ENCODE data around the gene SLC11A2.

The SLC11A2 gene

DNA sequence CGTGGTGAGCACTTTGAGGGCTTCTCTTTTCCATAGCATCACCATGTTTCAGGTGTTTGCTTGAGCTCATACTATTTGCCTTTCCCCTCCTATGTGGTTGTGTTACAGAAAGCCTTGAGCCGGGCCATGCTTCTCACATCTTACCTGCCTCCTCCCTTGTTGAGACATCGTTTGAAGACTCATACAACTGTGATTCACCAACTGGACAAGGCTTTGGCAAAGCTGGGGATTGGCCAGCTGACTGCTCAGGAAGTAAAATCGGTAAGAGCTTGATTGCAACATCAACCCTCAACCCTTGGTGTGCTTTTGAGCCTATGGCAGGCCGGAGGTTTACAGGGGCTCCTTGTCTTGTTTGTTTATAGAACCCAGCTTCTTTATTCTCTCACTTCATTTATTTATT lies 30.1 kb upstream of the SLC11A2 start:
- H3K79me2 ChIP-seq (ENCODE audit: control insufficient read depth, low read length), result peaks cover 7% of the 10 kb centered on the region
- peaks cover 80% of the 10 kb centered on the region for H3K36me3 ChIP-seq (ENCODE audit: control insufficient read depth, low read length)
- no peak overlapping the region for H3K27ac ChIP-seq (ENCODE audit: low read depth, low read length)
- H3K9me3 ChIP-seq (ENCODE audit: control insufficient read depth, insufficient read depth, low read length), result no peaks in the 10 kb centered on the region
- H3F3A ChIP-seq (ENCODE audit: control insufficient read depth, insufficient read depth), result 0 out of 2 replicates have a peak, but pooled peaks cover 3% of the 10 kb centered on the region
- H4K20me1 ChIP-seq (ENCODE audit: control insufficient read depth, insufficient read depth, low read depth, low read length), result no peaks in the 10 kb centered on the region
- no peak overlapping the region for H3K4me2 ChIP-seq (ENCODE audit: low read length)
- no peaks in the 10 kb centered on the region for H3K9me2 ChIP-seq (replicated peaks; ENCODE audit: control insufficient read depth, low read length)
- no peaks in the 10 kb centered on the region for H3K27me3 ChIP-seq (ENCODE audit: control insufficient read depth, low read length)
- TF ChIP-seq EZH2phosphoT487 (IDR thresholded peaks at IDR 0.05; ENCODE audit: borderline replicate concordance, low read length), result no peak
- TF ChIP-seq, protein P1, sequence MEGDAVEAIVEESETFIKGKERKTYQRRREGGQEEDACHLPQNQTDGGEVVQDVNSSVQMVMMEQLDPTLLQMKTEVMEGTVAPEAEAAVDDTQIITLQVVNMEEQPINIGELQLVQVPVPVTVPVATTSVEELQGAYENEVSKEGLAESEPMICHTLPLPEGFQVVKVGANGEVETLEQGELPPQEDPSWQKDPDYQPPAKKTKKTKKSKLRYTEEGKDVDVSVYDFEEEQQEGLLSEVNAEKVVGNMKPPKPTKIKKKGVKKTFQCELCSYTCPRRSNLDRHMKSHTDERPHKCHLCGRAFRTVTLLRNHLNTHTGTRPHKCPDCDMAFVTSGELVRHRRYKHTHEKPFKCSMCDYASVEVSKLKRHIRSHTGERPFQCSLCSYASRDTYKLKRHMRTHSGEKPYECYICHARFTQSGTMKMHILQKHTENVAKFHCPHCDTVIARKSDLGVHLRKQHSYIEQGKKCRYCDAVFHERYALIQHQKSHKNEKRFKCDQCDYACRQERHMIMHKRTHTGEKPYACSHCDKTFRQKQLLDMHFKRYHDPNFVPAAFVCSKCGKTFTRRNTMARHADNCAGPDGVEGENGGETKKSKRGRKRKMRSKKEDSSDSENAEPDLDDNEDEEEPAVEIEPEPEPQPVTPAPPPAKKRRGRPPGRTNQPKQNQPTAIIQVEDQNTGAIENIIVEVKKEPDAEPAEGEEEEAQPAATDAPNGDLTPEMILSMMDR (IDR thresholded peaks at IDR 0.05; ENCODE audit: low read depth, low read length, poor library complexity, severe bottlenecking), result no peak
- H3K4me3 ChIP-seq (ENCODE audit: low read length), result no peak overlapping the region
- H3K4me1 ChIP-seq (ENCODE audit: control insufficient read depth, low read length), result no peaks in the 10 kb centered on the region

DNA sequence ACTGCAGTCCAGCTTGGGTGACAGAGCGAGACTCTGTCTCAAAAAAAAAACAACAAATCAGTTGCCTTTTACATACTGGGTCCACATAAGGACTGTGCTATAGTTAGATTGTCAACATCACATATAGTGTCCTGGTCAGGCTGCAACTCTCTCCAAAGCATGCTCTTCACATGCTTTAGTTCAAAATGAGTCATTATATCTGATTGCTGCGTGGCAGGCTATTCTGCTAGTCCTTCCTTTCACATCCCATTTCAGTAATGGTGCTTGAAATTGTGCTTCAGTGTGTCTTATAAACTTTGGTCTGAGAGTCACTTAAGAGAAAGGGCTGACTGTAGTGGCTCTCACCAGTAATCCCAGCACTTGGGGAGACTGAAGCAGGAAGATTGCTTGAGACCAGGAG lies 28.9 kb upstream of the SLC11A2 start:
- Histone ChIP-seq H3F3A (ENCODE audit: control insufficient read depth, insufficient read depth) (0 out of 2 replicates have a peak, but pooled peaks cover 3% of the 10 kb centered on the region), H3K79me2 (ENCODE audit: control insufficient read depth, low read length) (peaks cover 15% of the 10 kb centered on the region), H3K4me1 (ENCODE audit: control insufficient read depth, low read length) (peaks cover 3% of the 10 kb centered on the region; the same call in 1 of the 2 replicates), H3K27ac (ENCODE audit: low read depth, low read length) (no peak overlapping the region), H3K9me2 (replicated peaks; ENCODE audit: control insufficient read depth, low read length) (no peaks in the 10 kb centered on the region), H3K36me3 (ENCODE audit: control insufficient read depth, low read length) (peaks cover 80% of the 10 kb centered on the region), H4K20me1 (ENCODE audit: control insufficient read depth, insufficient read depth, low read depth, low read length) (no peaks in the 10 kb centered on the region), H3K4me3 (ENCODE audit: low read length) (no peak overlapping the region), H3K4me2 (ENCODE audit: low read length) (no peak overlapping the region), H3K27me3 (ENCODE audit: control insufficient read depth, low read length) (no peaks in the 10 kb centered on the region), H3K9me3 (ENCODE audit: control insufficient read depth, insufficient read depth, low read length) (no peaks in the 10 kb centered on the region)
- no peak for TF ChIP-seq EZH2phosphoT487 (IDR thresholded peaks at IDR 0.05; ENCODE audit: borderline replicate concordance, low read length)
- TF ChIP-seq, protein P1 (IDR thresholded peaks at IDR 0.05; ENCODE audit: low read depth, low read length, poor library complexity, severe bottlenecking), result no peak

DNA sequence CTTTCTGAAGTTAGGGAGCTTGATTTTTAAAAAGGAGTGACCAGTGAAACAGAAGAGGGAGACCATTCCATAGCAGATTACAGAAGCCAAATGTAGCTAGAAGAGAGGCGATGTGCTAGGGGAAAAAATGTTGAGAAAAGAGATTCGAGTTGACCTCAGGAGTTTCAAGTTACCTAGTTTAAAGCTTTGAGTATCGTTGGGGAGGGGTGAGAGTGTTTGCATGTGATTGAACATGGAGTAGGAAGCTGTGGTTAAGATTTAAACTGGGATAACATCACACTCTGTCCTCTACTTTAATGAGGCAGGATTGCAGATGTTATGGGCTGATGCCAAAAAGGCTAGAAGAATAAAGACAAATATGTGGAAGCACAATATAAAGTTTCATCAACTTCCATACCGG lies 25.6 kb upstream of the SLC11A2 start:
- H3K4me2 ChIP-seq (ENCODE audit: low read length), result no peak overlapping the region
- no peaks in the 10 kb centered on the region for H3K27me3 ChIP-seq (ENCODE audit: control insufficient read depth, low read length)
- peaks cover 17% of the 10 kb centered on the region for H3K4me1 ChIP-seq (ENCODE audit: control insufficient read depth, low read length)
- no peaks in the 10 kb centered on the region for H3K9me3 ChIP-seq (ENCODE audit: control insufficient read depth, insufficient read depth, low read length)
- H3K27ac ChIP-seq (ENCODE audit: low read depth, low read length), result no peak overlapping the region
- 0 out of 2 replicates have a peak, but pooled peaks cover 3% of the 10 kb centered on the region for H3F3A ChIP-seq (ENCODE audit: control insufficient read depth, insufficient read depth)
- H3K4me3 ChIP-seq (ENCODE audit: low read length), result no peak overlapping the region
- H3K79me2 ChIP-seq (ENCODE audit: control insufficient read depth, low read length), result peaks cover 34% of the 10 kb centered on the region
- H3K9me2 ChIP-seq (replicated peaks; ENCODE audit: control insufficient read depth, low read length), result no peaks in the 10 kb centered on the region
- no peaks in the 10 kb centered on the region for H4K20me1 ChIP-seq (ENCODE audit: control insufficient read depth, insufficient read depth, low read depth, low read length)
- peaks cover 66% of the 10 kb centered on the region for H3K36me3 ChIP-seq (ENCODE audit: control insufficient read depth, low read length)
- TF ChIP-seq, protein P1 (IDR thresholded peaks at IDR 0.05; ENCODE audit: low read depth, low read length, poor library complexity, severe bottlenecking), result no peak
- TF ChIP-seq EZH2phosphoT487 (IDR thresholded peaks at IDR 0.05; ENCODE audit: borderline replicate concordance, low read length), result no peak
